Measurements from ENCODE around the gene LCN10.

GRCh38 chr9:136693135-136693489, 49.6 kb downstream of the LCN10 start:
- TF ChIP-seq, protein P1, sequence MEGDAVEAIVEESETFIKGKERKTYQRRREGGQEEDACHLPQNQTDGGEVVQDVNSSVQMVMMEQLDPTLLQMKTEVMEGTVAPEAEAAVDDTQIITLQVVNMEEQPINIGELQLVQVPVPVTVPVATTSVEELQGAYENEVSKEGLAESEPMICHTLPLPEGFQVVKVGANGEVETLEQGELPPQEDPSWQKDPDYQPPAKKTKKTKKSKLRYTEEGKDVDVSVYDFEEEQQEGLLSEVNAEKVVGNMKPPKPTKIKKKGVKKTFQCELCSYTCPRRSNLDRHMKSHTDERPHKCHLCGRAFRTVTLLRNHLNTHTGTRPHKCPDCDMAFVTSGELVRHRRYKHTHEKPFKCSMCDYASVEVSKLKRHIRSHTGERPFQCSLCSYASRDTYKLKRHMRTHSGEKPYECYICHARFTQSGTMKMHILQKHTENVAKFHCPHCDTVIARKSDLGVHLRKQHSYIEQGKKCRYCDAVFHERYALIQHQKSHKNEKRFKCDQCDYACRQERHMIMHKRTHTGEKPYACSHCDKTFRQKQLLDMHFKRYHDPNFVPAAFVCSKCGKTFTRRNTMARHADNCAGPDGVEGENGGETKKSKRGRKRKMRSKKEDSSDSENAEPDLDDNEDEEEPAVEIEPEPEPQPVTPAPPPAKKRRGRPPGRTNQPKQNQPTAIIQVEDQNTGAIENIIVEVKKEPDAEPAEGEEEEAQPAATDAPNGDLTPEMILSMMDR (IDR thresholded peaks at IDR 0.05) = no peak
- TF ChIP-seq POLR2AphosphoS5 (IDR thresholded peaks at IDR 0.05) (no peak), POLR2A (IDR thresholded peaks at IDR 0.05) (no peak)

Measured in transverse colon (tissue), 4 donors.